ENCODE data around the gene SLC34A3.
"Not testable (repeated sequence)": the region's sequence is repeated elsewhere in the genome, so short reads cannot be mapped to it uniquely, and the experiment has no call there.

SLC34A3 gene

DNA sequence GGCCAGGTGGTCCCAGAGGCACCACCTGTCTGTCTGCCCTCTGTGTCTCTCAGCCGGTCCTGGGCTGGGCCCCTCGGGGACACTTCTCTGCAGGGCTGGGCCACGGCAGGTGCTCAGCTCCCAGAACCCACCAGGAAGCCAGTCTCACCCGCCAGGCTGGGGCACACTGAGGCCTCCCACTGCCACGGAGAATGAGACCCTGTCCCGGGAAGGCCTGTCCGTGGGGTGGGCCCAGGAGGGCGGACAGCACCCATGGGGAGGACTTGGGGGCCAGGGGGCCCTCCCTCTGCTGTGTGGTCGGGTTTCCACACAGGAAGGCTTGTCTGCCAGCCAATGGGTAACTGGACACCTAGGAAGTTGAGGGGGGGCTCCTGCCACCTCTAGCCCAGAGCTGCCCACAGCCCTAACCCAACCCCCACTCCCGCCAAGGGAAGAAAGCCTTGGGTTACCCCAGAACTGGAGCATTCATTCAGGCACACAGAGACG is 6.3 kb downstream of the SLC34A3 start:
- H3K27me3 ChIP-seq, result no peaks in the 10 kb centered on the region
- TF ChIP-seq, protein P1, sequence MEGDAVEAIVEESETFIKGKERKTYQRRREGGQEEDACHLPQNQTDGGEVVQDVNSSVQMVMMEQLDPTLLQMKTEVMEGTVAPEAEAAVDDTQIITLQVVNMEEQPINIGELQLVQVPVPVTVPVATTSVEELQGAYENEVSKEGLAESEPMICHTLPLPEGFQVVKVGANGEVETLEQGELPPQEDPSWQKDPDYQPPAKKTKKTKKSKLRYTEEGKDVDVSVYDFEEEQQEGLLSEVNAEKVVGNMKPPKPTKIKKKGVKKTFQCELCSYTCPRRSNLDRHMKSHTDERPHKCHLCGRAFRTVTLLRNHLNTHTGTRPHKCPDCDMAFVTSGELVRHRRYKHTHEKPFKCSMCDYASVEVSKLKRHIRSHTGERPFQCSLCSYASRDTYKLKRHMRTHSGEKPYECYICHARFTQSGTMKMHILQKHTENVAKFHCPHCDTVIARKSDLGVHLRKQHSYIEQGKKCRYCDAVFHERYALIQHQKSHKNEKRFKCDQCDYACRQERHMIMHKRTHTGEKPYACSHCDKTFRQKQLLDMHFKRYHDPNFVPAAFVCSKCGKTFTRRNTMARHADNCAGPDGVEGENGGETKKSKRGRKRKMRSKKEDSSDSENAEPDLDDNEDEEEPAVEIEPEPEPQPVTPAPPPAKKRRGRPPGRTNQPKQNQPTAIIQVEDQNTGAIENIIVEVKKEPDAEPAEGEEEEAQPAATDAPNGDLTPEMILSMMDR (IDR thresholded peaks at IDR 0.05; ENCODE audit: low read depth, low read length), result no peak
- peaks cover 4% of the 10 kb centered on the region for H3K4me1 ChIP-seq
- H3K36me3 ChIP-seq, result peaks cover 3% of the 10 kb centered on the region
- no peak for DNase-seq
- no peaks in the 10 kb centered on the region for H3K9me3 ChIP-seq
- no peak overlapping the region for H3K4me3 ChIP-seq (ENCODE audit: low read depth, low read length)

DNA sequence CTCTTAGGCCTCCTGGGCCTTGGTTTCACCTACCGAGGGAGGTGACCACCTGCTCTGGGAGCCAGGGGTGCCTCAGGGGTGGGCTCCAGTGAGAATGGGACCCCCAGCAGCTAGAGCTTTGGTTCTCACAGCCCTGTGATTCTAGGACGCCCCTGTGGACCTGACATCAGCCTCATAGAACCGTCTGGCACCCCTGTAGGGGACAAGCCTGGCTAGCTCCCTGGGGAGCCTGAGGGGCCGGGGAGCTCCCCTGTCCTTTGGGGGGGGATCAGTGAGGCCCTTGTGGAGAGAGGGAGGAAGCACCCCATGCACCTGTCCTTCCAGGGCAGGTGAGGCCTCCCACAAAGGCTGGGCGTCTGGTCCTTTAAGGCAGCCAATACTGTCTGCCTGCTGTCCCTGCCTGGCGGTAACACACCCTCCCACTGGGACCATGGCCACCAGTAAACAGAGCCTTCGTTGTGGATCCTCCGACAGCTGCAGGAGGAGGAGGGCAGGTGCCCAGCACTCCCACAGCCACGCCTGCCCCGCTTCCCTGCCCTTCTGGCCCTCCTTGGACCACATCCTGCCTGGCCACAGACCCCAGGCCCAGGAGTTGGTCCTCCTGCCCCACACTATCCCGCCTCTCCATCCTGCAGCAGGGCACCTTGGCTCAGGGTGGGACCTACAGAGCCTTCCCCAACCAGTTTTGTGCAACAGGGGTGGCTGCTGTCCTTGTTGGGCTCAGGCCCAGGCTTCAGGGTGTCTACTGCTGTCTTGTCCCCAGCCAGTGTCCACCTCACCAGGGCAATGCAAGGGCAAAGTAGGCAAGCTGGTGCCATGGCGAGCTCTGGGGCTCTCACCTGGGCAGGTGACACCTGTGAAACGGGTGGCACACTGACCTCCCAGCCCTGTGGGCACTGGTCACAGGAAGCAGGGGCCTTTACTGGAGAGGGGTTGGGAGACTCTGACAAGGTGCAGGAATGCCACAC is 7.3 kb downstream of the SLC34A3 start:
- H3K4me1 ChIP-seq, result peaks cover 10% of the 10 kb centered on the region

DNA sequence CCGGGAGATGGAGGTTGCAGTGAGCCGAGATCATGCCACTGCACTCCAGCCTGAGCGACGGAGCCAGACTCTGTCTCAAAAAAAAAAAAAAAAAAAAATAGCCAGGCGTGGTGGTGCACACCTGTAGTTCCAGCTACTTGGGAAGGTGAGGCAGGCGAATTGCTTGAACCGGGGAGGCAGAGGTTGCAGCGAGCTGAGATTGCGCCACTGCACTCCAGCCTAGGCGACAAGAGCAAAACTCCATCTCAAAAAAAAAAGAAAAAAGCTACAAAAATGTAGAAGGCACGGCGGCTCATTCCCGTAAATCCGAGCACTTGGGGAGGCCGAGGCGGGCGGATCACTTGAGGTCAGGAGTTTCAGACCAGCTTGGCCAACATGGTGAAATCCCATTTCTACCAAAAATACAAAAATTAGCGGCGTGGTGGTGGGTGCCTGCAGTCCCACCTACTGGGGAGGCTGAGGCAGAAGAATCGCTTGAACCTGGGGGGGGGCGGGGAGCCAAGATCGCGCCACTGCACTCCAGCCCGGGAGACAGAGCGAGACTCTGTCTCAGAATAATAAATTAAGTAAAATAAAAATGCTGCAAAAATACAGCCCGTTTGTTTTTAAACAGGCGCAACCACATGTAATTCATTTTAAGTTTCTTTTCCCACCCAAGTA is 9.0 kb downstream of the SLC34A3 start:
- not testable (repeated sequence) for DNase-seq, H3K9me3 ChIP-seq, H3K27me3 ChIP-seq
- Histone ChIP-seq H3K4me3 (ENCODE audit: low read depth, low read length) (peak overlapping the region; percentile 76), H3K36me3 (peaks cover 24% of the 10 kb centered on the region), H3K4me1 (peaks cover 19% of the 10 kb centered on the region)

More for the DNA sequence above, 7.3 kb downstream of the SLC34A3 start:
- TF ChIP-seq, protein P1 (IDR thresholded peaks at IDR 0.05; ENCODE audit: low read depth, low read length), result no peak
- DNase-seq, result no peak
- H3K36me3 ChIP-seq, result peaks cover 14% of the 10 kb centered on the region
- H3K9me3 ChIP-seq, result no peaks in the 10 kb centered on the region
- no peaks in the 10 kb centered on the region for H3K27me3 ChIP-seq
- H3K4me3 ChIP-seq (ENCODE audit: low read depth, low read length), result no peak overlapping the region

DNA sequence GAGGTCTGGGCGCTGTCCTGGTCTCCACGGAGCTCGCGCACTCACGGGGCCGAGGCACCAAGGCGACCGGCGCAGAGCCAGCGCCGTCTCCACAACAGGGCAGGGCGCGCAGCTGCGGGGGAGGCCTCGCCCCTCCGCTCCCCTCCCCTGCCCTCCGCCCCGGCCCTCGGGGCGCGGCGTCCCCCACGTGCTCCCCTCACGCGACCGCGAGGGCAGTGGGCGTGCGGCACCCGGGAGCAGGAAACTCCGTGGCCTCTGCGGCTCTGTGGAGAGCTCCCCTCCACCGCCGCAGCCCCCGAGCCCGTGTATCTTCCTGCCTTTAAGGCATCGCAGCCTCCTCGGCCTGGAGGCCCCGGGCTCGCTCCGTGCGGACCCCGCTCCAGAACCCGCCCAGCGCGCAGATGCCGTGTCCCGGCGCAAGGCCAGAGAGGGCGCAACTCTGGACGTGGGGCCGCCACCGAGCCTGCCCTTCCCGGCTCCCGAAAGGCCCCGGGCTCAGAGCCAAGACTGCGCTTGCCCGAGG is 9.7 kb downstream of the SLC34A3 start:
- TF ChIP-seq, protein P1 (IDR thresholded peaks at IDR 0.05; ENCODE audit: low read depth, low read length), result peak; percentile 9; the same call in 1 of the 2 replicates
- peaks cover 24% of the 10 kb centered on the region for H3K36me3 ChIP-seq
- peaks cover 20% of the 10 kb centered on the region for H3K4me1 ChIP-seq
- H3K4me3 ChIP-seq (ENCODE audit: low read depth, low read length), result peak overlapping the region; percentile 76
- no peaks in the 10 kb centered on the region for H3K9me3 ChIP-seq
- DNase-seq, result peak; percentile 75
- no peaks in the 10 kb centered on the region for H3K27me3 ChIP-seq

DNA sequence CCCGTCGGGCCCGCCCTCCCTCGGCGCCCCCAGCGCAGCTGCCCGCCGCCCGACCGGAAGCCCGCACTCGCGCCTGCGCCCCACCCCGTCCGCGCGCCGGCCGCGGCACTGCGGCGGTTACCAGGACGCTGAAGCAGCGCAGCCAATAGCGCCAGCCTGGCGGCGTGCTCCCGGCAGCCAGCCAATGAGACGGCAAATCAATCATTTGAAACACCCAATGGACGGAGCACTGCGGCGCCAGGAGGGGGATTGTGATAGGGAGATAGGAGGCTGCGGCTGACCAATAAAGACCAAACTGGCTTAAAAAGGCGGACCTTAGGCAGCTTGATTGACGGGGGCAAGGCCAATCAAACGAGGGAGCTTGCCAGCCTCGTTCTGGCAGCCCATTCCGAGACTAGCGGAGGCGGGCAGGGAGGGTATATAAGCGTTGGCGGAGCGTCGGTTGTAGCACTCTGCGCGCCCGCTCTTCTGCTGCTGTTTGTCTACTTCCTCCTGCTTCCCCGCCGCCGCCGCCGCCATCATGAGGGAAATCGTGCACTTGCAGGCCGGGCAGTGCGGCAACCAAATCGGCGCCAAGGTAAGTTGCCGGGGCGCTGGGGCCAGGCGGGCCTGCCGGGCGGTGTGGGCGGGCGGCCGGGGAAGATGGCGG is 10.3 kb downstream of the SLC34A3 start, which contains the start of gene TUBB4B:
TUBB4B (plus strand) TSS at position 447 of the 649 bp plus-strand sequence; CDS start at position 521, 74 bp downstream.
- H3K9me3 ChIP-seq, result no peaks in the 10 kb centered on the region
- peaks cover 20% of the 10 kb centered on the region for H3K4me1 ChIP-seq
- peaks cover 24% of the 10 kb centered on the region for H3K36me3 ChIP-seq
- H3K4me3 ChIP-seq (ENCODE audit: low read depth, low read length), result peak within 1 kb of the TSS; percentile 83
- TF ChIP-seq, protein P1 (IDR thresholded peaks at IDR 0.05; ENCODE audit: low read depth, low read length), result no peak
- peak; percentile 99 for DNase-seq
- no peaks in the 10 kb centered on the region for H3K27me3 ChIP-seq
